ENCODE results near the gene SH3TC2.
A peak's percentile ranks its signal among the peaks of the same experiment; 100 is the strongest.

SH3TC2 gene

GRCh38 chr5:149056616-149057165, 6.2 kb downstream of the SH3TC2 start:
- DNase-seq, result no peak

GRCh38 chr5:149054416-149054815, 8.4 kb downstream of the SH3TC2 start:
- no peak for DNase-seq

- DNase-seq, result no peak
Observed at GRCh38 chr5:149053072-149053695, 9.7 kb downstream of the SH3TC2 start.

- DNase-seq, result no peak
Observed at GRCh38 chr5:149049371-149049781, 13.5 kb downstream of the SH3TC2 start.

- no peak for DNase-seq
Observed at GRCh38 chr5:149048811-149049210, 14.1 kb downstream of the SH3TC2 start.

GRCh38 chr5:149047462-149047861, 15.4 kb downstream of the SH3TC2 start:
- no peak for DNase-seq

GRCh38 chr5:149046196-149046829, 16.5 kb downstream of the SH3TC2 start:
- no peak for DNase-seq

- no peak for DNase-seq
Observed at GRCh38 chr5:149045089-149045460, 17.8 kb downstream of the SH3TC2 start.

GRCh38 chr5:149044453-149045088, 18.3 kb downstream of the SH3TC2 start:
- no peak for DNase-seq

GRCh38 chr5:149043641-149044040, 19.2 kb downstream of the SH3TC2 start:
- DNase-seq, result no peak

GRCh38 chr5:149042865-149043264, 20.0 kb downstream of the SH3TC2 start:
- DNase-seq, result no peak

- no peak for DNase-seq
Observed at GRCh38 chr5:149041242-149041641, 21.6 kb downstream of the SH3TC2 start.

GRCh38 chr5:149040421-149040820, 22.4 kb downstream of the SH3TC2 start:
- no peak for DNase-seq

GRCh38 chr5:149039506-149039905, 23.4 kb downstream of the SH3TC2 start:
- no peak for DNase-seq

- no peak for DNase-seq
Observed at GRCh38 chr5:149038336-149039080, 24.4 kb downstream of the SH3TC2 start.

GRCh38 chr5:149037817-149038216, 25.0 kb downstream of the SH3TC2 start:
- DNase-seq, result no peak

- no peak for DNase-seq
Observed at GRCh38 chr5:149036970-149037369, 25.9 kb downstream of the SH3TC2 start.

GRCh38 chr5:149036168-149036567, 26.7 kb downstream of the SH3TC2 start:
- no peak for DNase-seq

GRCh38 chr5:149035372-149035790, 27.5 kb downstream of the SH3TC2 start:
- DNase-seq, result peak; percentile 69

GRCh38 chr5:149030838-149031397, 31.9 kb downstream of the SH3TC2 start:
- no peak for DNase-seq

GRCh38 chr5:149030392-149030791, 32.5 kb downstream of the SH3TC2 start:
- peak; percentile 2 for DNase-seq

- DNase-seq, result no peak
Observed at GRCh38 chr5:149028984-149029383, 33.9 kb downstream of the SH3TC2 start.

- DNase-seq, result no peak
Observed at GRCh38 chr5:149028161-149028560, 34.7 kb downstream of the SH3TC2 start.
